ENCODE data around the gene DALRD3. TPM values are rescaled to one million over a fixed set of nuclear protein-coding genes. Genes with fewer than 3 reads are reported as not detected.
A peak's percentile ranks its signal among the peaks of the same experiment; 100 is the strongest.

DALRD3 gene
- 10 to 100 TPM; 20.6 to 24.2 TPM for total RNA-seq

- DNase-seq (ENCODE audit: low spot score) (peak; percentile 75), ATAC-seq (peak; percentile 5 to 11)
- H3K27ac Mint-ChIP-seq = peak within 1 kb of the TSS; percentile 86 to 97
- peaks cover 19 to 23% of the 10 kb centered on the region in 2 donors for H3K4me1 Mint-ChIP-seq (ENCODE audit: low read depth in 2 of 2)
- H3K36me3 Mint-ChIP-seq = no peaks in the 10 kb centered on the region
- H3K27me3 Mint-ChIP-seq = no peaks in the 10 kb centered on the region
- H3K4me3 Mint-ChIP-seq = peak within 1 kb of the TSS; percentile 93
- H3K9me3 Mint-ChIP-seq = no peaks in the 10 kb centered on the region
These were observed at the start of gene DALRD3 for GRCh38 chr3:49017971-49018706. Gene DALRD3, minus strand, starts transcription at chr3:49018580. Its CDS starts 16 bp downstream, at chr3:49018564.

GRCh38 chr3:49058011-49058410 is 39.6 kb upstream of the DALRD3 start:
- H3K4me3 Mint-ChIP-seq = no peak overlapping the region
- ATAC-seq (no peak), DNase-seq (ENCODE audit: low spot score) (no peak)
- no peaks in the 10 kb centered on the region for H3K4me1 Mint-ChIP-seq (ENCODE audit: low read depth in 2 of 2)
- H3K27ac Mint-ChIP-seq = no peak overlapping the region
- no peaks in the 10 kb centered on the region for H3K9me3 Mint-ChIP-seq
- no peaks in the 10 kb centered on the region for H3K27me3 Mint-ChIP-seq
- H3K36me3 Mint-ChIP-seq = peaks cover 9% of the 10 kb centered on the region

GRCh38 chr3:49057268-49057667 is 38.9 kb upstream of the DALRD3 start:
- DNase-seq (ENCODE audit: low spot score) = no peak
- no peak for ATAC-seq
- no peak overlapping the region for H3K27ac Mint-ChIP-seq
- H3K9me3 Mint-ChIP-seq = no peaks in the 10 kb centered on the region
- H3K27me3 Mint-ChIP-seq = no peaks in the 10 kb centered on the region
- no peaks in the 10 kb centered on the region for H3K4me1 Mint-ChIP-seq (ENCODE audit: low read depth in 2 of 2)
- H3K36me3 Mint-ChIP-seq = peaks cover 12% of the 10 kb centered on the region
- H3K4me3 Mint-ChIP-seq = no peak overlapping the region

GRCh38 chr3:49054344-49054862 is 36.0 kb upstream of the DALRD3 start:
- H3K36me3 Mint-ChIP-seq = peaks cover 20% of the 10 kb centered on the region
- no peaks in the 10 kb centered on the region for H3K27me3 Mint-ChIP-seq
- DNase-seq (ENCODE audit: low spot score) (no peak), ATAC-seq (no peak)
- H3K4me1 Mint-ChIP-seq (ENCODE audit: low read depth in 2 of 2) = peaks cover 0 to 13% of the 10 kb centered on the region in 2 donors
- H3K27ac Mint-ChIP-seq = peak overlapping the region in 1 of 2 donors; percentile 27
- no peaks in the 10 kb centered on the region for H3K9me3 Mint-ChIP-seq
- H3K4me3 Mint-ChIP-seq = no peak overlapping the region

- no peak for DNase-seq (ENCODE audit: low spot score)
- no peak overlapping the region for H3K4me3 Mint-ChIP-seq
- no peaks in the 10 kb centered on the region for H3K27me3 Mint-ChIP-seq
- no peak for ATAC-seq
- H3K36me3 Mint-ChIP-seq = peaks cover 20% of the 10 kb centered on the region
- H3K9me3 Mint-ChIP-seq = no peaks in the 10 kb centered on the region
- H3K27ac Mint-ChIP-seq = no peak overlapping the region
- H3K4me1 Mint-ChIP-seq (ENCODE audit: low read depth in 2 of 2) = peaks cover 0 to 13% of the 10 kb centered on the region in 2 donors
These were observed 35.2 kb upstream of the DALRD3 start for GRCh38 chr3:49053543-49053942.

GRCh38 chr3:49035281-49035680 is 16.9 kb upstream of the DALRD3 start:
- Mint-ChIP-seq H3K36me3 (peaks cover 23% of the 10 kb centered on the region), H3K27me3 (no peaks in the 10 kb centered on the region), H3K4me3 (no peak overlapping the region), H3K4me1 (ENCODE audit: low read depth in 2 of 2) (peaks cover 0 to 3% of the 10 kb centered on the region in 2 donors), H3K27ac (no peak overlapping the region), H3K9me3 (no peaks in the 10 kb centered on the region)
- DNase-seq (ENCODE audit: low spot score) (no peak), ATAC-seq (no peak)

- no peaks in the 10 kb centered on the region for H3K27me3 Mint-ChIP-seq
- ATAC-seq (no peak), DNase-seq (ENCODE audit: low spot score) (no peak)
- H3K36me3 Mint-ChIP-seq = peaks cover 23% of the 10 kb centered on the region
- H3K4me3 Mint-ChIP-seq = no peak overlapping the region
- no peak overlapping the region for H3K27ac Mint-ChIP-seq
- peaks cover 1 to 3% of the 10 kb centered on the region in 2 donors for H3K4me1 Mint-ChIP-seq (ENCODE audit: low read depth in 2 of 2)
- H3K9me3 Mint-ChIP-seq = no peaks in the 10 kb centered on the region
These were observed 16.3 kb upstream of the DALRD3 start for GRCh38 chr3:49034650-49035049.

- no peaks in the 10 kb centered on the region for H3K27me3 Mint-ChIP-seq
- H3K36me3 Mint-ChIP-seq = peaks cover 32% of the 10 kb centered on the region
- peaks cover 19 to 20% of the 10 kb centered on the region in 2 donors for H3K4me1 Mint-ChIP-seq (ENCODE audit: low read depth in 2 of 2)
- ATAC-seq (no peak), DNase-seq (ENCODE audit: low spot score) (no peak)
- no peak overlapping the region for H3K27ac Mint-ChIP-seq
- H3K4me3 Mint-ChIP-seq = no peak overlapping the region
- H3K9me3 Mint-ChIP-seq = no peaks in the 10 kb centered on the region
These were observed 14.4 kb upstream of the DALRD3 start for GRCh38 chr3:49032646-49033304.

GRCh38 chr3:49030321-49030720 is 11.9 kb upstream of the DALRD3 start:
- Mint-ChIP-seq H3K27ac (peak overlapping the region in 1 of 2 donors; percentile 99), H3K4me3 (no peak overlapping the region), H3K9me3 (no peaks in the 10 kb centered on the region), H3K36me3 (peaks cover 35% of the 10 kb centered on the region), H3K27me3 (no peaks in the 10 kb centered on the region), H3K4me1 (ENCODE audit: low read depth in 2 of 2) (peaks cover 31 to 35% of the 10 kb centered on the region in 2 donors)
- no peak for DNase-seq (ENCODE audit: low spot score)
- ATAC-seq = no peak

GRCh38 chr3:49029563-49029884 is 11.1 kb upstream of the DALRD3 start:
- peak overlapping the region; percentile 94 for H3K4me3 Mint-ChIP-seq
- H3K27me3 Mint-ChIP-seq = no peaks in the 10 kb centered on the region
- H3K36me3 Mint-ChIP-seq = peaks cover 30% of the 10 kb centered on the region
- H3K9me3 Mint-ChIP-seq = no peaks in the 10 kb centered on the region
- ATAC-seq (no peak), DNase-seq (ENCODE audit: low spot score) (no peak)
- H3K4me1 Mint-ChIP-seq (ENCODE audit: low read depth in 2 of 2) = peaks cover 35 to 38% of the 10 kb centered on the region in 2 donors
- peak overlapping the region; percentile 88 to 99 for H3K27ac Mint-ChIP-seq

- DNase-seq (ENCODE audit: low spot score) (peak; percentile 96), ATAC-seq (peak; percentile 98)
- H3K27me3 Mint-ChIP-seq = no peaks in the 10 kb centered on the region
- peak within 1 kb of the TSS; percentile 88 to 99 for H3K27ac Mint-ChIP-seq
- peaks cover 34% of the 10 kb centered on the region for H3K36me3 Mint-ChIP-seq
- peaks cover 35 to 38% of the 10 kb centered on the region in 2 donors for H3K4me1 Mint-ChIP-seq (ENCODE audit: low read depth in 2 of 2)
- peak within 1 kb of the TSS; percentile 94 for H3K4me3 Mint-ChIP-seq
- no peaks in the 10 kb centered on the region for H3K9me3 Mint-ChIP-seq
These were observed 10.5 kb upstream of the DALRD3 start, which contains the start of gene IMPDH2 for GRCh38 chr3:49028673-49029562. Gene IMPDH2, minus strand, starts transcription at chr3:49029398. Its CDS starts 48 bp downstream, at chr3:49029350.

GRCh38 chr3:49028298-49028672 is 9.9 kb upstream of the DALRD3 start:
- Mint-ChIP-seq H3K27me3 (no peaks in the 10 kb centered on the region), H3K9me3 (no peaks in the 10 kb centered on the region), H3K4me1 (ENCODE audit: low read depth in 2 of 2) (peaks cover 39 to 40% of the 10 kb centered on the region in 2 donors), H3K4me3 (peak overlapping the region; percentile 94), H3K36me3 (peaks cover 34% of the 10 kb centered on the region), H3K27ac (peak overlapping the region; percentile 88 to 99)
- DNase-seq (ENCODE audit: low spot score) (no peak), ATAC-seq (no peak)

- Mint-ChIP-seq H3K27ac (peak overlapping the region; percentile 88 to 99), H3K9me3 (no peaks in the 10 kb centered on the region), H3K4me1 (ENCODE audit: low read depth in 2 of 2) (peaks cover 44% of the 10 kb centered on the region in 2 donors), H3K36me3 (peaks cover 34% of the 10 kb centered on the region), H3K4me3 (peak overlapping the region; percentile 94), H3K27me3 (no peaks in the 10 kb centered on the region)
- no peak for DNase-seq (ENCODE audit: low spot score)
- no peak for ATAC-seq
These were observed 9.3 kb upstream of the DALRD3 start for GRCh38 chr3:49027634-49028033.

All from natural killer cell treated with Interleukin-12 subunit alpha and Interleukin-12 subunit beta and Interleukin-15 and Interleukin-18, amount 100 ng/mL, for 72 hours (primary cell).